Measurements from ENCODE around the gene PHLDB1.
"Not testable (repeated sequence)": the region's sequence is repeated elsewhere in the genome, so short reads cannot be mapped to it uniquely, and the experiment has no call there.

Gene PHLDB1

GRCh38 chr11:118606157-118606843, 1.1 kb upstream of the PHLDB1 start:
- Histone ChIP-seq H3K4me3 (ENCODE audit: low read depth, low read length) (no peak overlapping the region), H3K9me3 (ENCODE audit: control insufficient read depth, insufficient read depth, low read depth, low read length) (no peaks in the 10 kb centered on the region), H3K27me3 (ENCODE audit: control insufficient read depth, insufficient read depth, low read length) (peaks cover 73% of the 10 kb centered on the region), H3K9ac (ENCODE audit: low read length) (no peak overlapping the region), H3K36me3 (ENCODE audit: control insufficient read depth, insufficient read depth, low read length) (peaks cover 12% of the 10 kb centered on the region), H3K4me1 (ENCODE audit: control insufficient read depth, insufficient read depth, low read length) (peaks cover 40% of the 10 kb centered on the region), H3K27ac (ENCODE audit: low read depth, low read length) (no peak overlapping the region)

- H3K36me3 ChIP-seq (ENCODE audit: control insufficient read depth, insufficient read depth, low read length), result peaks cover 7% of the 10 kb centered on the region
- no peak overlapping the region for H3K4me3 ChIP-seq (ENCODE audit: low read depth, low read length)
- H3K9ac ChIP-seq (ENCODE audit: low read length), result no peak overlapping the region
- H3K27me3 ChIP-seq (ENCODE audit: control insufficient read depth, insufficient read depth, low read length), result peaks cover 75% of the 10 kb centered on the region
- no peak overlapping the region for H3K27ac ChIP-seq (ENCODE audit: low read depth, low read length)
- H3K4me1 ChIP-seq (ENCODE audit: control insufficient read depth, insufficient read depth, low read length), result peaks cover 40% of the 10 kb centered on the region
- H3K9me3 ChIP-seq (ENCODE audit: control insufficient read depth, insufficient read depth, low read depth, low read length), result no peaks in the 10 kb centered on the region
Measured at GRCh38 chr11:118606844-118607228, 579 bp upstream of the PHLDB1 start.

DNA sequence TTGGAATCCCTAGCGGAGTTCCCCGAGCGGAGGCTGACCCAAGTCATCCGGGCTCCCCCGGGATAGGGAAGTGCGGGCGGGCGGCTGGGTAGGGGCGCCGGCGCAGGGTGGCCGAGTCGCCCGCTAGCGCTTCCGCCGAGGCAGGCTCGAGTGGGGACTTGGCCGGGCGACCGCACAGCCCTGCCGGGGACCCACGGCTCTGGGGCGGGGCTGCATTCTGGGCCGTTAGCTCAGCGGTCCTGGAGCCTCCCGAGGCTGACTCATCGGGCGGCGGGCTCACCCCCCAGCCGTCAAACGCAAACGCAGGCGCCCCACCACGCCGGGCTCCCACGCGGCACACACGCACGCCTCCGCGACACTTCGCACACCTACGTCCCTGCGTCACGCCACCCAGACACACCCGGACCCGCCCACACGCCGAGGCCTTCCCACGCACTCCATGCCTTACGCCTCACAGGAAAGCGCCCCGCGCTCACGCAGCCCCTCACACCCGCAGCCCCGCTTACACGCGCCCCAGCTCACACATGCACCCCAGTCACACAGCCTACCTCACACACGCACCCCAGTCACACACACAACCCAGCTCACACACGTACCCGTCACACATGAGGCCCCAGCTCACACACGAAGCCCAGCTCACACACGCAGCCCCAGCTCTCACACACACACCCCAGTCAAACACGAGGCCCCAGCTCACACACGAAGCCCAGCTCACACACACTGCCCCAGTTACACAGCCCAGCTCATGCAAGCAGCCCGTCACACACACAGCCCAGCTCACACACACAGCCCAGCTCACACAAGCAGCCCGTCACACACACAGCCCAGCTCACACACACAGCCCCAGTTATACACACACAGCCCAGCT, 1.2 kb downstream of the PHLDB1 start:
- no peaks in the 10 kb centered on the region for H3K9me3 ChIP-seq (ENCODE audit: control insufficient read depth, insufficient read depth, low read depth, low read length)
- no peaks in the 10 kb centered on the region for H3K36me3 ChIP-seq (ENCODE audit: control insufficient read depth, insufficient read depth, low read length)
- no peak overlapping the region for H3K27ac ChIP-seq (ENCODE audit: low read depth, low read length)
- H3K27me3 ChIP-seq (ENCODE audit: control insufficient read depth, insufficient read depth, low read length), result peaks cover 75% of the 10 kb centered on the region
- peaks cover 49% of the 10 kb centered on the region for H3K4me1 ChIP-seq (ENCODE audit: control insufficient read depth, insufficient read depth, low read length)
- peak overlapping the region; percentile 68 for H3K4me3 ChIP-seq (ENCODE audit: low read depth, low read length)
- peak overlapping the region; percentile 2 for H3K9ac ChIP-seq (ENCODE audit: low read length)

DNA sequence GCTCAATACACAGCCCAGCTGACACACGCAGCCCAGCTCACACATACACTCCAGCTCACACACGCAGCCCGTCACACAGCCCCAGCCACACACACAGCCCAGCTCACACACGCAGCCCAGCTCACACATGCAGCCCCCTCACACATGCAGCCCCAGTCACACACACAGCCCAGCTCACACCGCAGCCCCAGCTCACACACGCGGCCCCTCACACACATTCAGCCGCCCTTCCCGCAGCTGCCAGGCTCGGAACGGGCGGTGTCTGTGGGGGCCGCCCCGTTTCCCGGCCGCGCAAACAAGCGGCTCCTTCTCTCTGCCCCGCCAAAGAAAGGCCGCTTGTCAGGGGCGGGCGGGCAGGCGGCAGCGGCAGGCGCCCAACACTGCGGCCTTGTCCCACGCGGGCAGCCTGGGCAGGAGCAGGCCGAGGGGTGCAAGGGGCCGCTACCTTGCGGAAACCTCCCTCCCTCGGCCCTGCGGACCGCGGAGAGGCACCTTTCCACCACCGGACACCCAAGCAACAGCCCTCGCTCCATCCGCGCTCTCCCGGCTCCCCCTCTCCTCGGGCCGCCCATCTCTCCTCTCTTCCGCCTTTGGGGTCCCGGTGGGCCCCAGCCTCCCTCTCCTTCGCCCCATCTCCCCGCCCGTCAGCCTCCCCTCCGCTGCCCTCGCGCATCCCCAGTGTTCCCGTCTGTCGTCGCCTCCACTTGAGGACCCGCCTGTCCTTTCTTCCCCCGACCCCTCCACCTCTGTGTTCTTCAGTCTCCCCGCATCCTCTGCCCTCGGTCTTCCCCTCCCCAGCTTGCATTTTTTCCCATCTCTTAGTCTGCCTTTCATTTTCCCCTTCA, 2.2 kb downstream of the PHLDB1 start:
- peak overlapping the region; percentile 68 for H3K4me3 ChIP-seq (ENCODE audit: low read depth, low read length)
- H3K4me1 ChIP-seq (ENCODE audit: control insufficient read depth, insufficient read depth, low read length), result peaks cover 55% of the 10 kb centered on the region
- H3K27me3 ChIP-seq (ENCODE audit: control insufficient read depth, insufficient read depth, low read length), result peaks cover 68% of the 10 kb centered on the region
- H3K36me3 ChIP-seq (ENCODE audit: control insufficient read depth, insufficient read depth, low read length), result no peaks in the 10 kb centered on the region
- peak overlapping the region; percentile 2 for H3K9ac ChIP-seq (ENCODE audit: low read length)
- no peak overlapping the region for H3K27ac ChIP-seq (ENCODE audit: low read depth, low read length)
- no peaks in the 10 kb centered on the region for H3K9me3 ChIP-seq (ENCODE audit: control insufficient read depth, insufficient read depth, low read depth, low read length)

GRCh38 chr11:118610225-118610772, 2.9 kb downstream of the PHLDB1 start:
- H3K9ac ChIP-seq (ENCODE audit: low read length), result no peak overlapping the region
- H3K4me1 ChIP-seq (ENCODE audit: control insufficient read depth, insufficient read depth, low read length), result peaks cover 50% of the 10 kb centered on the region
- H3K27me3 ChIP-seq (ENCODE audit: control insufficient read depth, insufficient read depth, low read length), result peaks cover 61% of the 10 kb centered on the region
- H3K27ac ChIP-seq (ENCODE audit: low read depth, low read length), result no peak overlapping the region
- H3K9me3 ChIP-seq (ENCODE audit: control insufficient read depth, insufficient read depth, low read depth, low read length), result no peaks in the 10 kb centered on the region
- H3K4me3 ChIP-seq (ENCODE audit: low read depth, low read length), result peak overlapping the region; percentile 68
- H3K36me3 ChIP-seq (ENCODE audit: control insufficient read depth, insufficient read depth, low read length), result no peaks in the 10 kb centered on the region

DNA sequence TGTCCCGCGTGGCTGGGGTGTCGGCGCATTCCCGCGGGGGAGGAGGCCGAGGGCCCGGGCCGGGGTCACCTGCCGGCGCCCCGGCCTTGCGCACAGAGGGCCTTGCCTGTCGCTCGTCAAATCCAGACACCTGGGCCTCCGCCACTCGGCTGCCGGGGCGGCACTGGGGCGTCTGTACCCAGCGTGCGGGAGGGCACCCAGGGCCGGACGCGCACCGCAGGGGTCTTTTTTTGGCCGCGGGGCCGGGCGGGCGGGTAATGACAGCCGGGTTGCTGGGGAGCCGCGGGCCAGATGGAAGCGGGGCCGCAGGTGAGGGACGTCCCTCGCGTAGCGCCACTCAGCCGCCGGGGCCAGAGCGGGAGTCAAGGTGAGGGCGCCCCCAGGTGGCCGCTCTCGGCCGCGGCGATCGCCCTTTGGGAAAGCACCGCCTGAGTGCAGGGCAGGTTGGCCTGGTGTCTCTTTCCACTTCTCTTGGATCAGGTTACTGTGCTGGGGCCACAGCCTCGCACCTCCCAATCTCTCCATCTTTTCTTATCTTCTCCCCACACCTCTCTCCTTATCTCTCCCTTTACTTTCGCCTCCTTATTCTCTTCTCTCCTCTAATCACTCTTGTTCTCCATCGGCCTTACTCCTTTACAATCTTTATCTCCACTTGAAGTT, 3.5 kb downstream of the PHLDB1 start:
- Histone ChIP-seq H3K27me3 (ENCODE audit: control insufficient read depth, insufficient read depth, low read length) (peaks cover 55% of the 10 kb centered on the region), H3K4me3 (ENCODE audit: low read depth, low read length) (peak overlapping the region; percentile 68), H3K9me3 (ENCODE audit: control insufficient read depth, insufficient read depth, low read depth, low read length) (no peaks in the 10 kb centered on the region), H3K9ac (ENCODE audit: low read length) (no peak overlapping the region), H3K27ac (ENCODE audit: low read depth, low read length) (no peak overlapping the region), H3K36me3 (ENCODE audit: control insufficient read depth, insufficient read depth, low read length) (no peaks in the 10 kb centered on the region), H3K4me1 (ENCODE audit: control insufficient read depth, insufficient read depth, low read length) (peaks cover 50% of the 10 kb centered on the region)

DNA sequence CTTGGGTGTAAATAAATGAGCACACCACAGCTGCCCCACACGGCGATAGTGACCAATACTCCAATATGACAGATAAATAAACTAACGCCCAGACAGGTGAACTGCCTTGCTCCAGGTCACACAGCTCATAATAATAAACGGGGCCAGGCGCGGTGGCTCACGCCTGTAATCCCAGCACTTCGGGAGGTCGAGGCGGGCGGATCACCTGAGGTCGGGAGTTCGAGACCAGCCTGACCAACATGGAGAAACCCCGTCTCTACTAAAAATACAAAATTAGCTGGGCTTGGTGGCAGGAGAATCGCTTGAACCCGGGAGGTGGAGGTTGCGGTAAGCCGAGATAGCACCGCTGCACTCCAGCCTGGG, 4.0 kb downstream of the PHLDB1 start:
- Histone ChIP-seq H3K27me3 (ENCODE audit: control insufficient read depth, insufficient read depth, low read length) (peaks cover 49% of the 10 kb centered on the region), H3K4me3 (ENCODE audit: low read depth, low read length) (peak overlapping the region; percentile 68; the same call in 1 of the 2 replicates), H3K4me1 (ENCODE audit: control insufficient read depth, insufficient read depth, low read length) (peaks cover 50% of the 10 kb centered on the region)
- H3K36me3 ChIP-seq (ENCODE audit: control insufficient read depth, insufficient read depth, low read length); H3K27ac ChIP-seq (ENCODE audit: low read depth, low read length); H3K9ac ChIP-seq (ENCODE audit: low read length); H3K9me3 ChIP-seq (ENCODE audit: control insufficient read depth, insufficient read depth, low read depth, low read length): not testable (repeated sequence)

DNA sequence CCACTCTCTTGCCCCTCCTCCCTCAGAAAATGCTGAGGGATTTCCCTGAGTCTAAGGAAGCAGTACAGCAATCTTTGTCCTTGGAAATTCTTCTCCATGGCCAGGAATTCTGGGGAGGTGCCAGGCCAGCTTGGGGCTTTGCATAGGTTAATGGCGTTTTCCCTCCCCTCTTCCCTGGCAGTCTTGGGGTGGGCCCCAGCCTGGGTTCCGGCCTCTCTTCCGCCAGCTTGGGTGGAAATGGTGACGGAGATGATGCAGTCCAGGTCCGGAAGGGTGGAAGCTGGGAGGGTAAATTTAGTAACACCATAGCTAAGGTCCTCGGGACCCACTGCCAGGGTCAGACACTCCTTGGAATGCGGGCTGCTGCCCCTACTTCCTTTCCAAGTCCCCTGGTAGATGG, 5.0 kb downstream of the PHLDB1 start:
- H3K4me1 ChIP-seq (ENCODE audit: control insufficient read depth, insufficient read depth, low read length), result peaks cover 45% of the 10 kb centered on the region
- no peaks in the 10 kb centered on the region for H3K9me3 ChIP-seq (ENCODE audit: control insufficient read depth, insufficient read depth, low read depth, low read length)
- H3K9ac ChIP-seq (ENCODE audit: low read length), result no peak overlapping the region
- no peak overlapping the region for H3K4me3 ChIP-seq (ENCODE audit: low read depth, low read length)
- H3K27ac ChIP-seq (ENCODE audit: low read depth, low read length), result no peak overlapping the region
- peaks cover 41% of the 10 kb centered on the region for H3K27me3 ChIP-seq (ENCODE audit: control insufficient read depth, insufficient read depth, low read length)
- no peaks in the 10 kb centered on the region for H3K36me3 ChIP-seq (ENCODE audit: control insufficient read depth, insufficient read depth, low read length)

DNA sequence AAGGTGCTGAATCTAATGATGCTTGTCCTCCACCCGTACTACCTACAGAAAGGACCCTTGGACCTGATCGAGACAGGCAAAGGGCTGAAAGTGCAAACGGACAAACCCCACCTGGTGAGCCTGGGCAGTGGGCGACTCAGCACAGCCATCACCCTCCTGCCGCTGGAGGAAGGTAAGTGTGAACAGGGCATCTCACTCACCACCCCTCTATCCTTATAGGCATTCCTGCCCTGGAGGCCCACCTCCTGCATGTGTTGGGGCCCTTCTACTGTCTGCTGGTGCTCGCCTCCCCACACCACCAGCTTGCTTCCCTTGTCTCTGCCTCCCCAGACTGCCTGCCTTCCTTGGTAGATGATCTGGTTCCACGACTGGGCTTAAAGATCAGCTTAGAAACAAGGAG, 7.1 kb downstream of the PHLDB1 start:
- Histone ChIP-seq H3K4me3 (ENCODE audit: low read depth, low read length) (no peak overlapping the region), H3K4me1 (ENCODE audit: control insufficient read depth, insufficient read depth, low read length) (peaks cover 52% of the 10 kb centered on the region), H3K27ac (ENCODE audit: low read depth, low read length) (no peak overlapping the region), H3K36me3 (ENCODE audit: control insufficient read depth, insufficient read depth, low read length) (no peaks in the 10 kb centered on the region), H3K27me3 (ENCODE audit: control insufficient read depth, insufficient read depth, low read length) (peaks cover 19% of the 10 kb centered on the region), H3K9ac (ENCODE audit: low read length) (no peak overlapping the region), H3K9me3 (ENCODE audit: control insufficient read depth, insufficient read depth, low read depth, low read length) (no peaks in the 10 kb centered on the region)

DNA sequence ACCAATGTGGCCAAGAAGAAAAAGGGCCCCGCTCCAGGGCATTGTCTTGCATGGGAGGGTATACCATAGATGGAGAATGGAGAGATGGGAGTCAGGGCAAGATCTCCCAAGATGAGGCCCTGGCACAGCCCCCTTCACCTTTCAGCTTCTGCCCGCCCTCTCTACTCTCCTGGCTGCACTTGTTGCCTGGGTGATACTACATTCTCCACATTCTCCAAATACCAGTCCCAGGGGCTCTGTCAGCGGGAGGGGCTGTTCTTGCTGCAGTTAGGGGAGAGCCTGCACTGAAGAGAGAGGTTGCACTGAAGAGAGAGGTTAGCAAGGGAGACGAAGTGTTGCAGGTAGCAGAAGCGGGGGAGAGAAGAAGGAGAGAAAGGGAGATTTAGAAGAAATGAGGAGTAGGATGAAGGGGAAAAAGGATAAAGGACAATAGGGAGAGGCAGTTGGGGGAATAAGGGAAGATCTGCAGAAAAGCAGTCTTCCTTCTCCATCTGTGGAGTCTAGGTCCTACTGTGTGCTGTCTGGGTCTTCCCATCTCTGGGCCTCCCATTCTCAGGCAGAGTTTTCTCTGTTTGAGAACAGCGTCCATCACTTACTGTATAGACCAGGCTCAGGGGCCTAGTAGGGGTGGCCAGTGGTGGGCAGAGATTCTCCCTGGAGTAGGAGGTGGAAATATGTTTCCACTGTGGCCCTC, 8.0 kb downstream of the PHLDB1 start:
- H3K27ac ChIP-seq (ENCODE audit: low read depth, low read length), result no peak overlapping the region

More for the DNA sequence above, 8.0 kb downstream of the PHLDB1 start:
- Histone ChIP-seq H3K36me3 (ENCODE audit: control insufficient read depth, insufficient read depth, low read length) (no peaks in the 10 kb centered on the region), H3K4me1 (ENCODE audit: control insufficient read depth, insufficient read depth, low read length) (peaks cover 58% of the 10 kb centered on the region), H3K9me3 (ENCODE audit: control insufficient read depth, insufficient read depth, low read depth, low read length) (no peaks in the 10 kb centered on the region), H3K9ac (ENCODE audit: low read length) (peak overlapping the region; percentile 8), H3K27me3 (ENCODE audit: control insufficient read depth, insufficient read depth, low read length) (peaks cover 10% of the 10 kb centered on the region), H3K4me3 (ENCODE audit: low read depth, low read length) (peak overlapping the region; percentile 22; the same call in 1 of the 2 replicates)

All from HUES6 (cell line).